HG02870 (cell line): Measurements from ENCODE around the gene LRRC15.

Experiments used
- ATAC-seq: cut with Tn5 transposase; IDR thresholded peaks from one replicate; pipeline ENCODE4 v1.9.1; 2021; ENCODE audit warnings: mild to moderate bottlenecking, moderate library complexity; ENCODE audit not compliant: unreplicated experiment

LRRC15 gene

DNA sequence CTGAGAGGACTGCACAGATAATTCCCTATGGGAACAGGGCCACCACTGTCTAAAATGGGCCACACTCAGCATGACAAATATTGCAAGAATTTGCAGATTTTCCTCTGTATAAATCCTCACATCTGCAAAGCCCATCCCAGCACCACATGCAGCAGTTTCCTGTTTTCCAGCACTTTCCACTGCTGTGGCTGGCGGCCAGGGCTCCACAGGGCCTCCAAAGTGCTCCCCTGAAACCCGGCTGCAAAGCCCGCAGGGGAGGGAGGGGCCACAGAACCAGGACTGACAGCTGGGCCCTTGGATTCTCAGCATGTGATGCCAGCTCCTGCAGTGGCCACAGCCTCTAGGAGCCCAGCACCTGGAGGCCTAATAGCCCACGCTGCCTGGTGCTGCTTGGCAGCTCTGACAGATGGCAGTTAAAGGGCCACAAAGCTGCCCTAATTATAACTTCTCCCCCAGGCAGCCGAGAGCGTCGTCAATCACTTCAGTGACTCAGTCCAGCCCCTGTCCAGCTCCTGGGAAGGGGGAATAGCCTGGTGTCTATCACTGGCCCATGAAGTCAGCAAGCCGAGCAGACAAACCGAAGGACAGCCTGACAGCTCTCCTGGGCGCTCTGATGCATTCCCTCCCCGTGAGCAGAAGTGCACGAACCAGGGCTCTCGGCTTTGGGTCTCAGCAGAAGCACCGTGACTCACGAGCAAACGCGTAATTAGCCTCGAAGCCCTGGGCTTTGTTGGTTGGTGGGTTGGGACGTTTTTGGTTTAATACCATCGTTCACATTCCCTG lies 4.7 kb downstream of the LRRC15 start:
- ATAC-seq: no peak

DNA sequence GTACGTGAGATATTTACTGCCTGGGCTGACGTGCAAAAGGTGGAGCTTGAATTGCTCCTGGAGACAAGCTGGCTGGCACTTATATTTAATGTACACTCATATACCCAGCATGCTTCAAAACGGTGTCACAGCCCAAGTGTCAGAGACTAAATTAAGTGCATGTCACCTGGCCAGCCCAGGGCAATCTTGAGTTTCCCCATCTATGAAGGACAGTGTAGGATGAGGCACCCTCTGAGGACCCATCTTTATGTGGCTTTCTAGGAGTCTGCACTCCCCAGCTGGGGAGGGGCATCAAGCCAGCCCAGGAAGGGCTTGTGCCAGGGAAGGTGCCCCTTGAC lies 5.3 kb downstream of the LRRC15 start:
- no peak for ATAC-seq

DNA sequence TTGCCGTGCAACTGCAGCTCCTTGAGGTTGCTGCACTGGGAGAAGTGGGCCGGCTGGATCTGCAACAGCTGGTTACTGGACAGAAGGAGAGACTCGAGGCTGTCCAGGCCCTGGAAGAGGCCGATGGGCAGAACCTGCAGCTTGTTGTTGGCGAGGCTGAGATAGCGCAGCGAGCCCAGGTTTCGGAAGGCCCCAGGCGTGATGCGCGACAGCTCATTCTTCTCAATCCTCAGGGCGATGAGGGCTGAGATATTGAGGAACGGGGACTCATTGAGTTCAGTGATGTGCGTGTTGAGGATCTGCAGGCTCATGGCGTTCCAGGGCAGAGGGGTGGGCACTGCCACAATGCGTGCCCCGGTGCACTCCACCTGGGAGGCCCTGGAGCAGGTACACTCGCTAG lies 9.0 kb downstream of the LRRC15 start:
- no peak for ATAC-seq

DNA sequence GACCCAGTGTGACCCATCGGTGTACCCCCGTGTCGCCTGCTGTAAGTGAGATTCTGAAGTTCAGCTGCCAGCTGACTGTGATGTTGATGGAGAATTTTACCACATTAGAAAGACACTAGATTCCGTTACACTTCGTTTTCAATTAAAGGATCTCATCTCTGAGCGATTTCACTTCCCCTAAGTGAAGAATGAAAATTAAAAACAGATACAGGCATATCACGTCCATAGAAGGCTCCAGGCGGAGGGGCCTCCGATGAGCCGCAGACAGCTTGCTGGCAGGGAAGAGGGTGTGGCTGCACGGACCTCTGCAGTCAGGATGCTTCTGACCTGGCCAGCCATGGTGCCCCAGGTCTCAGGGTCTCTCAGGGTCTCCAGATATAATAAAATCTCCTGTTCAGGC lies 11.9 kb downstream of the LRRC15 start:
- ATAC-seq: no peak

DNA sequence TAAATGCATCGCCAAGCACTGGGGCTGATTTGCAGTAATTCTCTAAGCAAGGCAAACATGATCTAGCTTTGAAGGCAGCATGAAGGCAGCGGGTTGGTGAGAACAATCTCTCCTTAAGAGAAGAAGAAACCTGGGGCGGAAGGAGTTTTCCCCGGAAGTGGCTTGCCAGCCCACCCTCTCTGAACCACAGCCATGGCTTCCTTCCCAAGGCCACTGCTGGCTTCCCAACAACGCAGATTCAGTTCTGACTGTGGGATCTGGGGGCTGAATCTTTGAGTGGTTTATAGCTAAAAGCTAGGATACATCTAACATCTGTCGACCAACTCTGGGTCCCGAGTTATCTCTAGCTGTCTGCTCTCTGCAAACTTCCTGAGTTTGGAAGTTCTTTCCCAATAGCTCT lies 14.2 kb downstream of the LRRC15 start:
- no peak for ATAC-seq

DNA sequence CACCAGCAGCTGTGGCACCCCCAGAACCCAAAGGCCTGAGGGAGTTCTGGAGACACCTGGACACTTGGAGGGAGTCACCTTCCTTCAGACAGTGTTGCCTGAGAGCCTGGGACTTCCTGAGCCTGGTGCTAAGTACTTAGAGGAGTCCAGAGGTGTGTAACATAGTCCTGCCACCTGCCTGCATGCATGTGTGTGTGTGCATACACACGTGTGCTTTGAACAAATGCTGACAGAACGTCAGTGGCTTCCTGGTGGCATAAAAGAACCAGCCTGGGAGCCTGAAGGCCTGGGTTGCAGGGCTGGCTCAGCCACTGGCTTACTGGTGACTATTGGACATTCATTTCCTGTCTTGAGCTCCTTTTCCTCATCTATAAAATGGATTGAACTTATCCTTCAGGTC lies 15.2 kb downstream of the LRRC15 start:
- no peak for ATAC-seq

DNA sequence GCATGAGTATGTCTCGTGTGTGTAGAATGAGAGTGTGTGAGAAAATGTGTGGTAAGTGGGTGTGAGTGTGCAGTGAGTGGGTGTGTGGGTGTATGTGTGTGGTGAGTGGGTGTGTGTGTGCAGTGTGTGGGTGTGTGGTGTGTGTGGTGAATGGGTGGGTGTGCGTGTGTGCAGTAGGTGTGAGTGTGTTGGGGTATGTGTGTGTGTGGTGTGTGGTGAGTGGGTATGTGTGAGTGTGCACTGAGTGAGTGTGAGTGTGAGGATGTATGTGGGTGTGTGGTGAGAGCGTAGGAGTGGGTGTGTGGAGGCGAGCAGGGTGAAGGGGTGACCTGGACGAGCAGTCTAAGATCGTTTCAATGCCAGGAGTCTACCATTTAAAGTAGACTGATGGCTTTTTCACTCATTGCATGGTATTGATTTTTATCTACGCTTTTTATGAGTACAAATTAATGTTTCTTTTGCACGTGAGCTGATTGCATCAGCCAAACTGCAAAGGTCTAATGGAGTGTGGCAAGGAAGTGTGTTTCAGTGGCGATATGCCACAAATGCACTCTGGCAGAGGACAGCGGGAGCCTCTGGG lies 16.8 kb downstream of the LRRC15 start:
- ATAC-seq: no peak

DNA sequence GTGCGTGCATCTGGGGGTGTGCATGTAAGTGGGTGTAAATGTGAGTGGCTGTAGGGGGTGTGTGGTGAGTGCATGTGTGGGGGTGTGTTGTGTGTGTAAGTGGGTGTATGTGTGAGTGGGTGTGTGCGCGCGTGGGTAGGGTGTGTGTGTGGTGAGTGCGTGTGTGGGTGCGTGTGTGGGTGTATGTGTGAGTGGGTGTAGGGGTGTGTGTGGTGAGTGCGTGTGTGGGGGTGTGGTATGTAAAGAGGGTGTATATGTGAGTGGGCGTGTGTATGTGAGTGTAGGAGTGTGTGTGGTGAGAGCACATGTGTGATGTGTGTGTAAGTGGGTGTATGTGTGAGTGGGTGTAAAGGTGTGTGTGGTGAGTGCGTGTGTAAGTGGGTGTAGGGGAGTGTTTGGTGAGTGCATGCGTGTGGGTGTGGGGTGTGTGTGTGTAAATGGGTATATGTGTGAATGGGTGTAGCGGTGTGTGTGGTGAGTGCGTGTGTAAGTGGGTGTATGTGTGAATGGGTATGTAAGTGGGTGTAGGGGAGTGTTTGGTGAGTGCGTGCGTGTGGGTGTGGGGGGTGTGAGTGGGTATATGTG lies 17.5 kb downstream of the LRRC15 start:
- no peak for ATAC-seq

DNA sequence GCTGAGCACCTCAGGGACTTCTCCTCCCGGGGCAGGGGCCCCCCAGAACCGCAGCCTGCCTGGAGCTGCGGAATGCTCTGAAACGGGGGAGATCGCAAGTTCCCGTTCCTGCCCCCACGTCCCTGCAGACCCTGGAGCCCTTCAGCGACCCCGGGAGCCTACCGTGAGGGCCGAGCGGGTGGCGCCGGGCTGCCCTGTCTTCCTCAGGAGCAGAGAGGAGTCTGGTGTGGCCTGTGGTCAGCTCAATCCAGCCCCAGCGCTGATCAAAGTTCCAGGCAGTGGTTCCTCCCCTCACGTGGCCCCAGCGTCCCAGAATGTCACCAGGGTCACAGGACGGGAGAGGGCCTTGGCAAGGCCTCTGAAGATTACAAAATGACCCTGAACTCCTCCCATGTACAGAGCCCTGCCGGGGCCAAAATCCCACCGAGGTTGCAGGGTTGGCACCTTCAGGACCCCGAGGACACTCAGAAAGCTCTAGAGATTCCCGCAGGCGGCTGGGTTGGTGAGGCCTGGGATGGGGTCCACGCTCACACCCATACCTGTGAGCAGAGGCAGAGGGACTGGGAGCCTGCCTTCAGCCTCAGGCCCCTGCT lies 18.4 kb downstream of the LRRC15 start, which contains the start of gene CPN2:
Gene CPN2, minus strand, starts transcription at position 249 of the 593 bp plus-strand sequence. CDS start 8,626 bp downstream, outside the sequence.
- ATAC-seq: no peak

DNA sequence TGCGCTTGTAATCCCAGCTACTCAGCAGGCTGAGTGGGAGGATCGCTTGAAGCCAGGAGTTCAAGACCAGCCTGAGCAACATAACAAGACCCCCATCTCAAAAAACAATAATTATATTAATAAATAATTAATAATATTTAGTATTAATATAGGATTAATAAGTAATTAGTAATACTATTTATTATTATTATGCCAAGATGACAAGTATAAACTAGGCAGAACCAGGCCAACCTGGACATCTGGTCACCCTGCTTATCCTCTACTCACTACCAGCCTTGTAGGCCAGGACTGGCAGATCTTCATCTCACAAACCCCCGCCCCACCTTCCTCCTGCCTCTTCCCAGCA lies 18.8 kb downstream of the LRRC15 start:
- no peak for ATAC-seq

DNA sequence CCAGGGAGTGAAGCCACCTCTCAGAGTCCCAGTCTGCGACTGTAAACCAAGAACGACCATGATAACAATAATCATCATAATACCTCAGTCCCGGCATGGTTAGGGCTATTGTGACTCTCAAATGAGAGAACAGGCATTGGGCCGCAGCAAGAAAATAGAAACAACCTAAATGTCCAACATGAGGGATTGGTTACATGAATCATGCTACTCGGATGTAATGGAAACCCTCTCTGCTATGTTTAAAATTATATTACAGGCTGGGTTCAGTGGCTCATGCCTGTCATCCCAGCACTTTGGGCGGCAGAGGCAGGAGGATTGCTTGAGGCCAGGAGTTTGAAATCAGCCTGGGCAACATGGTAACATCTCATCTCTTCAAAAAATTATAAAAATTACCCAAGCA lies 21.2 kb downstream of the LRRC15 start:
- ATAC-seq: no peak

DNA sequence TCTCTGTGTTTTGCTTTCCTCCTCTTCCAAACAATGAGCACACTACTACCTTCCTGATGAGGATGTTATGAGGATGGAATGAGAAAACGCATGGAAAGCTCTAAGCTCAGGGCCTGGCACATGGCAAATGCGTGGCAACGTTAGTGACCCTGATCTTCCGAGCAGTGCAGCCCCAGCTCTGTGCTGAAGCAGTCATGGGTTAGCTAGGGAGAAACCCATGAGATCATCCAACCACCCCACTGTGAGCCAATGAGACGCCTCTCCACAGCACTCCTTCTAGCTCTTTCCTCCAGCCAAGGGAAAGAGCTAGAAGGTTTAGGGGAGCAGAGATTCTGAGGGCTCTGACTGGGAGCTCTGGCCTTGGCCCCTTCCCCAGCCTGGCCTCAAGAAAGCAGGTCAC lies 22.9 kb downstream of the LRRC15 start:
- ATAC-seq: no peak

DNA sequence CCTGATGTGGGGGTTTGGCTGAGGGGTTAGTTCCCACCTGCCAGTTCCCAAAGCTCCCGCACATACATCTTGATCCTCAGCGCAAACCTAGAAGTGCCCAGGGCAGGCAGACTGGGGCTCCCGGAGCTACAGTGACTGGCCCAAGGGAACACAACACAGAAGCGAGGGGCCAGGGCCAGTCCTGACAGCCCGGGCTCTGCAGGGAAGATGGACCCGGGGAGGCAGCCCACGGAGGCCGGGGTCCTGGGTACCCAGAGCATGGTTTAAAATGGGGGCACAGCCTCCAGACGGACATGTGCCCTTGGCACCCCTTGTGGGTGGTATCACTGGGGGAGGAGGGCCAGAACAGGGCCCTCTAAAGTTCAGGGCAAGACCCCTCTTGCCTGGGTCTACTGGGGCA lies 23.5 kb downstream of the LRRC15 start:
- ATAC-seq: no peak

DNA sequence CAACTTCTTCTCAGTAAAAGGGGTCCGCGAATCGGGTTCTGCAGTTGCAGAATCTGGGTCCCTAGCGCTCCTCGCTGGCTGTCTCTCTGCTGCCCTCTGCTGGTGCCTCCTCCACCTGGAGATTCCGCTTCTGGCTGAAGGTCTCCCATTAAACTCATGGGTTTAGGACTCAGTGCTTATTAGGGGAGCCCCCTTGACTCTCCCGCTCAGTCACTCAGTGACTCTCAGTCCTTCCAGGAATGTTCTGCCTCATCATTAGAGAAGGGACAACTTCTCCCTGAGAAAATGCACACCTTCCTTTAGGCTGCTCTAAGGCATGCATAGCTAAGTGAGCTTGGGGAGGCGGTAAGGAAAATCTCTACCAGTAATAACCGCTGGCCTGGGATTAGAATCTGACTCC lies 25.5 kb downstream of the LRRC15 start:
- ATAC-seq: peak; percentile 50

DNA sequence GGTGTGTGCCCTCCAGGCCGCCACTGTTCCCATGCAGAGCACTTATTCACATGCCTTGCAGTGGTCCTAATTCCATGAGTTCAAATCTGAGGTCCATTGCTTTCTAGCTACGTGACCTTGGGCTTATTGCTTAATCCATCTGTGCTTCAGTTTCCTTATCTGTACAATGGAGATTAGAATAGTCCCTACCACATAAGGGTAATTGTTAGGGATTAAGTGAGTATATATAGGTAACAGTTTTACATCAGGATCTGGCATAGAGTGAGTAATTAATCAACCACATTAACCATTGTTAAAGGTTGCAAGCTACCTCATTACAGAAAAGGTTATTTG lies 26.0 kb downstream of the LRRC15 start:
- ATAC-seq: no peak

DNA sequence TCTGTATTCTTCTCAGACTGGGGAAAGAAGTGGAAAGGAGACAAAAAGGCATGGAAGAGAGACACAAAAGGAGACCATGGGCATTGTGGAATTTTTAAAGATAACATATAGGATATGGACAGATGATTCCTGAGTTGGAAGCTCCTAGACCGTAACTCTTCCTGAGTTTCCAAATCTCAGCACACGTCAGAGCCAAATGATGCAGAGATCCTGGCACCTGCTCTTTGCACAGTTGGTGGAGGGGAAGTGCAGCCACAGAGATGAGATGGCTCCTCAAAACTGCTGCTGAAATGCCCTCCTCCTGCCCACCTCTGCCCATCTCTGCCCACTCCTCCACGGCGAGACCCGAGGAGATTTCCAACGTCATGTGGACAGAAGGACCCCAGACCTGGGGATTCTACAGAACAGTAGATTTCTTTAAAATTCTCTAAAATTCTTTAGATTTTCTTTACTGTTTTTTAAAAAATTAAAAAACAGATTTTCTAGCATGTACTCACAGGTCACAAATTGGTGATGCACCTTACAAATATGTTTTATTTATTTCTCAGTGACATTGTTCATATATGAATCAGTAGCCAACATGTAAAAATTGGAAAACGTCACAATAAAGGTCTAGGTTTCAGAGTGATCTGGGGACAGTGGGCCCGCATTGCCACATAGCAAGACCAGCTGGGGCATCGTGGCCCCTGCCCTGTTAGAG lies 26.5 kb downstream of the LRRC15 start:
- no peak for ATAC-seq

DNA sequence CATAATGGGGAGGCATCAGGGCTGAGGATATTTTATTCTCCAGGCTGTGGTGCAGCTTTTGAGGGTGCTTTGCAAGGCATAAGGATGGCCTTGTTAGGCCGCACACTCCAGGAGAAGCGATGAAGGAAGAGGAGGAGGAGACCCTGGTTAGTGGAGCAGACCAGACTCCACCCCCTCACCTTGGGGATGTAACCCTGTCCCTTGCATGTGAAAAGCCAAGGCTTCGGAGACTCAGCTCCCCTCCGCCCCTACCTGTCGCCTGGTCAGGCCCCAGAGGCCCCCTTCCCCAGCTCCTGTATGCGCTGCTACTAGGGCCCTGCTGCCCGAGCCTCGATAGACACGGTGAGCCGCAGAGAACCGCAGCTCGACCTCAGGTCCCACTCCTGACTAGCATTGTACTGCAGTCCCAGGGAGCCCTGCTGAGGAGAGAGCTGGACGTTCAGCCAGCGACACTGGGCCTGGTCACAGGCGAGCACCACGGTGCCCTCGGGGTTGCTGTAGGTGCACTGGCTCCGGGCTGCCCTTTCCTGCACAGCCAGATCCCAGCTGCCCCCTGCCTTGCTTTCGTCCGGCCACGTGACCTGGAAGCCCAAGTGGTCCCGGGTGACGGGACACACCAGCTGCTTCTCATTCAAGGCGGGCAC lies 28.7 kb downstream of the LRRC15 start:
- ATAC-seq: no peak

DNA sequence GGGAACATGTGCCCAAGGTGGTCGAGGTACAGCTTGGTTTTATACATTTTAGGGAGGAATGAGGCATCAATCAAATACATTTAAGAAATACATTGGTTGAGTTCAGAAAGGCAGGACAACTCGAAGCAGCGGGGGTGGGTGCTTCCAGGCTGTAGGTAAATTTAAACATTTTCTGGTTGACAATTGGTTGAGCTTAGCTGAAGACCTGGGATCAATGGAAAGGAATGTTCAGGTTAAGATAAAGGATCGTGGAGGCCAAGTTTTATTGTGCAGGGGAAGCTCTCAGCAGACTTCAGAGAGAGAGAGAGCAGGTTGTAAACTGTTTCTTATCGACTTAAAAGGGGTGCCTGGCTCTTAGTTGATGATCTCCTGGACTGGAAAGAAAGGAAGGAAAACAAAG lies 29.7 kb downstream of the LRRC15 start:
- ATAC-seq: no peak

DNA sequence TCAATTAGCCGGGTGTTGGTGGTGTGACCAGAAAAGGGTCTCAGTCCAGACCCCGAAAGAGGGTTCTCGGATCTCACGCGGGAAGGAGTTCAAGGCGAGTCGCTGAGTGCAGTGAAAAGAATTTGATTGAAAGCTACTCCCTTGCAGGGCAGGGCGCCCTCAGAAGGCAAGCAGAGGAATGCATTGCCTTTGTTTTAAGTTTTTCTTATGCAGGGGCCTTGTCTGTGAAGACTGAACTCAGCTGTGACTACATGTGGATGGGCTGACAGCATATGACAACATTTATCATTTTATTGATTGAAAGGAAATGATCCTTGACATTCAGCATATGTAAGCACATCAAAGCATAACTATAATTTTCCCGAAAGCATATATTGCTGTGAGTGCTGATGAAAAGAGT lies 30.2 kb downstream of the LRRC15 start:
- ATAC-seq: no peak

DNA sequence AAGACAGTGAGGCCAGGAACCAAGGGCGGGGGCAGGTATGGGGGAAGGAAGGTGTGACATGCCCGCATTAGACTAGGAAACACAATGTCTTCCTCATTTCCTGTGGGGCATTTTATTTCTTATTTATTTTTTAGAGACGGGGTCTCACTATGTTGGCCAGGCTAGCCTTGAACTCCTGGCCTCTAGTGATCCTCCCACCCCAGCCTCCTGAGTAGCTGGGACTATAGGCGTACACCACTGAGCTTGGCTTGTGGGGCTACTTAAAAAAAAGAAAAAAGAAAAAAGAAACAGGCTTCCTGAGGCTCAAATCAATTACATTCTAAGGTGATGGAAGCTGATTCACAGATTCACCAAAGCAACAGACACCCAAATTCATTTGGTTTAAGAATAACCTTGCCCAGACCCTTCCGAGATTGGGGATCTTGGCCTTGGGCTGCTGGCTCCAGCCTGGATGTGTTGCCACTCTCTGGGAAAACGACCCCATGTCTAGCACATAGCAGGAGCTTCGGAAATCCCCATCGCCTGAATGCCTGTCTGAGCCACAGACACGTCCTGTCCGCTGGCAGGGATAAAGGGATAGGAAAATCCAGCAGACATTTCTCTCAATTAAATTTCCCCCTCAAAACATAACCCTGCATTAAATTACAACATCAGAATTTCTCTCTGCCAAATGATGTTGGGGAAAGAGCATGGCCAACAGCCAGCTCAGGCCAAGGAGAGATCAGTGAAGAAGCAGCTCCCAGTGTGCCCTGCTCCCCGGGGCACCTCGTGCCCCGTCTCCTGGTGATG lies 31.4 kb downstream of the LRRC15 start:
- no peak for ATAC-seq
